ENCODE measurements around the gene TMCO4.
A peak's percentile ranks its signal among the peaks of the same experiment; 100 is the strongest.
"Not testable (repeated sequence)": the region's sequence is repeated elsewhere in the genome, so short reads cannot be mapped to it uniquely, and the experiment has no call there.

Gene TMCO4

GRCh38 chr1:19655718-19656080 is 144.0 kb downstream of the TMCO4 start:
- DNase-seq (ENCODE audit: low spot score) = no peak

- DNase-seq (ENCODE audit: low spot score) = no peak
Observed at GRCh38 chr1:19654886-19655717, 144.6 kb downstream of the TMCO4 start.

GRCh38 chr1:19654386-19654785 is 145.3 kb downstream of the TMCO4 start:
- no peak for DNase-seq (ENCODE audit: low spot score)

GRCh38 chr1:19651141-19651737 is 148.5 kb downstream of the TMCO4 start:
- peak; percentile 89 for DNase-seq (ENCODE audit: low spot score)

GRCh38 chr1:19650416-19651140 is 149.1 kb downstream of the TMCO4 start:
- DNase-seq (ENCODE audit: low spot score) = no peak

- peak; percentile 49 for DNase-seq (ENCODE audit: low spot score)
Observed at GRCh38 chr1:19648689-19649088, 151.0 kb downstream of the TMCO4 start.

- DNase-seq (ENCODE audit: low spot score) = no peak
Observed at GRCh38 chr1:19648239-19648638, 151.5 kb downstream of the TMCO4 start.

- DNase-seq (ENCODE audit: low spot score) = no peak
Observed at GRCh38 chr1:19647643-19648042, 152.1 kb downstream of the TMCO4 start.

GRCh38 chr1:19646377-19647319 is 153.1 kb downstream of the TMCO4 start:
- DNase-seq (ENCODE audit: low spot score) = no peak

GRCh38 chr1:19645411-19646251 is 154.1 kb downstream of the TMCO4 start:
- DNase-seq (ENCODE audit: low spot score) = peak; percentile 49

GRCh38 chr1:19644681-19645410 is 154.9 kb downstream of the TMCO4 start:
- peak; percentile 69 for DNase-seq (ENCODE audit: low spot score)

GRCh38 chr1:19644395-19644680 is 155.4 kb downstream of the TMCO4 start:
- DNase-seq (ENCODE audit: low spot score) = peak; percentile 61

GRCh38 chr1:19643602-19644394 is 155.9 kb downstream of the TMCO4 start, which contains the start of gene NBL1:
Gene NBL1, plus strand, starts transcription at chr1:19644311. Its CDS starts 10,720 bp downstream, at chr1:19655031.
- peak; percentile 93 for DNase-seq (ENCODE audit: low spot score)

- DNase-seq (ENCODE audit: low spot score) = peak; percentile 54
Observed at GRCh38 chr1:19643121-19643520, 156.6 kb downstream of the TMCO4 start.

- DNase-seq (ENCODE audit: low spot score) = no peak
Observed at GRCh38 chr1:19640363-19641316, 159.1 kb downstream of the TMCO4 start.

- DNase-seq (ENCODE audit: low spot score) = peak; percentile 29
Observed at GRCh38 chr1:19639999-19640362, 159.7 kb downstream of the TMCO4 start.

GRCh38 chr1:19639228-19639627 is 160.5 kb downstream of the TMCO4 start:
- not testable (repeated sequence) for DNase-seq (ENCODE audit: low spot score)

GRCh38 chr1:19637606-19638005 is 162.1 kb downstream of the TMCO4 start:
- no peak for DNase-seq (ENCODE audit: low spot score)
